Activated CD4-positive, alpha-beta T cell treated with anti-CD3 and anti-CD28 coated beads, Interleukin-10, Interleukin-2, amounts not matched to agents 100 ng/mL and 50 ng/mL, durations not matched to agents 16 hours and 8 hours (primary cell): Measurements from ENCODE around the gene XPNPEP1.

Source experiments
- DNase-seq: peaks from one replicate; pipeline ENCODE4 v3.0.0-alpha.2; 2020

The XPNPEP1 gene

DNA sequence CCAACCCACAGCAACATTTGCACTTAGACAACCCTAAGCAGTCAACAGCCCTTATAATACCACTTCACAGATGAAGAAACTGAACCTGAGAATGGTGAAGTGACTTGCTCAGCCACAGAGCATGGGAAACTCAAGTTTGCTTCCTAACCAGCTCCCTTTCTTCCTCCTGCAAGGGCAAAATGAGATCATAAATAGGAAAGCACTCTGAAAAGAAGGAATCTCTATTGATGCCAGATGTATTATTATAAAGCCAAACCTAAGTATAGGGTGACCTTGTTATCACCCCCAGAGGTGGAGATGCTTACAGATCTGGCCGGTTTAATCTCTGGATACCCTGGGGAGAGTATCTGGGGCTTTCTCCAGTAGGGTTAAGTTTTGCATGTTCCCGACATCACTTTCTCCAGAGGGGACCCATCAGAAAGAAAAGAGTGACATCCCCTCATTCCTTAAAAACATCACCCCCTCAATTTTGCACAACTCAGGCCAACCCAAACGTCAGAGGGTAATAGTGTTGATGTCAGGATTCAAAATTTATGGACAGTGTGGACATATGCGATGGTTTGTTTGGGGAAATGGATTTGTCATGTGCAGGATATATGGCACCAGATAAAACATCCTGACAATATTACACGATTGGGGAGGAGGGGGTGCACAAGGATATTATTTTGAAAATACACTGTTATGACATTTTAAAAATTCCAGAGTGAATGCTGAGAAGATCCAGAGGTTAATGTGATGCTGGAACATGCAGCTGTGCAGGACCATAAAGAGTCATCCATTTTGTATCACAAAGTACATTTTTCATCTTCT lies 24.0 kb upstream of the XPNPEP1 start:
- DNase-seq, result no peak

DNA sequence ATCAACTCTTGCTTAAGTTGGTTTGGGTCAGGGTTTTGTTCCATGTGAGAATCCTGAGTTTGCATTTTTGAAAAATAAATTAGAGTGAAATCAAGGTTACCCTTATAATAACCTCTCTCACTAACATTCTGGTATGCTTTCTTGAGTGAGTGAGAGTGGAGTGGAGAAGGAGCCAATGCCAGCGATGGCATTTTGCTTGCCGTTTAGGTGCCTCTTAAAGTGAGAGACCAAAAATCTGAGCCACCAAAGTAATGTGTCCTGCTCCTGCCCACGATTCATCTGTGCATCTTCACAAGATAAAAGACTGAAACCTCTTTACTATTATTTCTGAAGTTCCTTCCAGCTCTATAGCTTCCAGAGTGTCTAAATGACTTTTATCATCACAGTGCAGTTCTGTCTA lies 23.4 kb upstream of the XPNPEP1 start:
- no peak for DNase-seq

DNA sequence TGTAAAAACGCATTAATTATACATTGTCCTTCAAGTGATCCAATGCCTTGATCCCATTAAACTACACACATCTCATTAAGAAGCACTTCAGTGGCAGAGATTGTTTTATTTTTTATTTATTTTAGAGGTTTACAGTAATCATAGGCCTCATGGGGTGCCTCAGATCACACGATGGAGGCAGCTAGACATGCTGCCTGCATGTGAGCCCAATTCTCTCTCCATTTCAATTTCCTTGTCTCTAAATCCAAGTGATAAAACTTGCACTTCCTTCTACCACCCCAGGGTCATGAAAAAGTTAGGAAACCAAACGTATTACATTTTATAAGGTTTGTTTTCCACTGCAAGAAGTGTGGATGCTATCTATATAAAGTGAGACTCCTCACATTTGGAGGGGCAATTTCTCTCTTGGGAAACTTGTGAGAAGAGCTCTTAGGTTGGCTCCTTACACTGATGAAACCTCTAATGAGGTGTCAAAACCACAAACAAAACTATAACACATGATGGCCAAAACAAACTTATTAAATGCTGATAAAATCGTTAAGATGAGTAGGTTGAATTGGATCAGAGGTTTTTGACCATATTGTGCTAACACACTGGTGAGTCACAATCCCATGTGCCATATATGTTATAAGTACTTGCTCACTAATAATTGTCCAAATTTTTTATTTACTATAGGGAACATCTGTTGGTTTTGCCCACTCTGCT lies 22.3 kb upstream of the XPNPEP1 start:
- no peak for DNase-seq

DNA sequence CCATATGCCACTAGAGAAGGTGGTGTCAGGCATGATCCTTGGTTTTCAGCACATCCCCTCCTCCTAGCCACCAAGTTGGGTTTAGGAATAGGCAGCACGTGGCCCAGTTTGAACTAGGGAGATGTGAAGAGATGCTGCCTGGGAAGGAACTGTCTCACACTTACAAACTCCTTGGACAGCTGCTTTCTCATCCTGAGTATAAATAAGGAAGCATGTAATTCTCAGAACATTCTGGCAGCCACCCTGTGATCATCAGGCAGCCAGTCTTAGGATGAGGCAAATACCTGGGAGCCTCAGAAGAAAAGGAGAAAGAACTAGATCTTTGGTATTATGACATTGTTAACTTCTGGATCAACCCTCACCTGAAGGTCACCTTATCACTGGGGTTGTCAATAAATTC lies 21.3 kb upstream of the XPNPEP1 start:
- DNase-seq, result no peak

DNA sequence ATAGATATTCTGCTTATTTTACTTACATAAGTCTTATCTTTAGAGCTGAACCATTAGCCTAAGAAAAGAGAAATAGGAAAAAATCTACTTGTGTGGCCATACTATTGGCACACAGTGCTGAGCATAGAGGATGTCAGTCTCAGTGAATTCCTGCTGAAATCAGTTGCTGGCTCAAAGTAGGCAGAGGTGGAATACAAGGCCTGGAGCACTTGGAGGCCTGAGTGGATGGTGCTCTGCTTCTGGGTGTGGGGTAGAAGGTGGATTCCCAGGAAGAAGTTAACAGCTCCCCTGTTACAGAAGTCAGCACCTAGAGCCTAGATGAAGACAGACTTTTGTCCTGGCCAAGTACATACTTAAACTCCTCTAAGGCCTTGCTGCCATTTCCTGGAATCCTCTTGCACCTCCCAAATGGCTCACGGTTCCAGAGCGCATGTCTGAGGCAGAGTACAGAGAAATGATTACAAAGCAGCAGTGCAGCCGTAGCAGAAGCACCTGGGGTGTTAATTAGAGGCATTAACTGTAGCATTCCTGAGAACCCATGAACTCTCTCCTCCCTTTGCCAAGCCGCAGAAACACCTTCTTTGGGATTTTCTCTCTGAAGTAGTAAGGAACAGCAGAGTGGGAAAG lies 18.0 kb upstream of the XPNPEP1 start:
- DNase-seq, result no peak

DNA sequence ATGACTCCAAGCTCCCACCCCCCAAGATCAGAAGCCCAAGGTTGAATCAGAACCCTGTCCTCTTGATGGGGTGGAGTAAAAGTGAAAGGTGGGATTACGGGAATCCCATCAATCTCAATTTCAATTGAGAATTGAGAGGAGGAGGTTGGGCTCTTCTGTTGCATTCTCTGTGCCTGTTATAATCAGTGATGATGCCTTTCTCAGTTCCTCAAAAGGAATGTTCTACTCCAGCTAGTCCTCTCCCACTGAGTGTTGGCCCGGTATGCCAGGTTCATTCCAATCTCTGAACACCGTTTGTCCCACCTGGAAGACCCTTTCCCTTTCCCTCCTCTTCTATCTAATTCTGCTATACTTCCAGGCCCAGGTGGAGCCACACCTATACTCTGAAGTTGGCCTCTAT lies 17.2 kb upstream of the XPNPEP1 start:
- no peak for DNase-seq

DNA sequence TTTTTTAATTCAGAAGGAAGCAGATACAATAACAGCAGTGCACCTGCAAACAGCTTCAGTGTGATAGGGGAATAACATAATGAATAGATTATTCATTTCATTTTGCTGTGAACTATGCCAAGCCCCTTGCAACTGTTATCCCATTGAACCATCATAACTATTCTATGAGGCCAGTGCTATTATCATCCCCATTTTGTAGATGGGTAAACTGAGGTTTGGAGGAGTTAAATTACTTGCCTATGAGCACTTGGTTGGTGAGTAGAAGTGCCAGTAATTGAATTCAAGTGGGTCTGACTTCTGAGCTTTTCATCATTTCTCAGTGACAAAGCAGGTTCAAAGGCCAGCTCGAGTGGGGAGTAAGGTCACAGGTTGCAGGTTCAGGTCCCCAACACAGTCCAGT lies 16.8 kb upstream of the XPNPEP1 start:
- DNase-seq, result no peak

DNA sequence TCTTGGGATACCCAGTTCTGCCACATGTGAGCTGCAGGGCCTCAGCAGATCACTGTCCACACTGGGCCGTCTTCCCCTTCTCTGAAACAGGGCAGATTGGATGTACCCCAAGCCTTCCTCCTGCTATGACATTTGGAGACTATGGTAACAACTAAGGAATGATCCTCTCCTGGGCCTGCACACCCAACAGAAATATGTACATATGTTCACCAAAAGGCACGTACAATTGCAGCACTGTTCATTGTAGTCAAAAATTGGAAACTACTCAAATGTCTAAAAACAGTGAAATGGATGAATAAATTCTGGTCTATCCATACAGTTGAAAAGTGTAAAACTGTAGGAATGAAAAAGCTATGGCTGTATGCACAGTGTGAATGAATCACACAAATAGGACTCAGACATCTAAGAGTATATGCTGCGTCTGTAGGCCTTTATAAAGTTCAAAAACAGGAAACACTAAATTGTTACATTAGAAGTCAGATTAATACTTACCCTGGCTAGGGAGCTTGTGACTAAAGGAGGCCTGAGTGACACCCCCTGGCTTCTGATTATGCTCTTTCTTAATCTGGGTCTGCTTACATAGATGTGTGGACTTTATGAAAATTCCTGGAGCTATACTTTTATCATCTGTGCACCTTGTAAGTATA lies 16.1 kb upstream of the XPNPEP1 start:
- DNase-seq, result no peak

DNA sequence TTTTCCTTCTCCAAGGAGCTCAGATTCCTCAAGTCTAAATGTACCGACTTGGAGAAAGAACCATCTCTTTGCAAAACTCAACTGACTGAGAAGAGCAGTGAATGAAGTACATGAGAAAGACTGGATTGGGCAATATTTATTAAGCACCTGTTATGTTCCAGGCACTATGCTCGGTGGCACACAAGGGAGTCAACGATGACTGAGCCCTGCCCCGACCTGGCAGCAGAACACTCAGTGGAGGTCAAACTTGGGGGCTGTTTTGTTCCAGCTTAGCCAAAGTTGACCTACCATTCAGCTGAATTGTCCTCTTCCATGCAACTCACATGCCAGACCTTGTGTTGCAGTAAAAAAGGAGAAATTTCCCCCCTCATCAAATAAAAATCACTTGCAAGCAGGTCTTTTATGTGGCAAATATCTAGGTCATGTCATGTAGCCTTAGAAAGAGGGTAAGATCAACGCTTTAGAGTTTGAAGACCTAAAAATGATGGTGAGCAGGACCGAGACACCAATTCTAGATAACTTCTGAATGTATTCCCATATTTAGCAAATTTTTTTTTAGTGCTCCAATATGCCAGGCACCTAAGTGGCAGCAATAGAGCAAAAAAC lies 14.3 kb upstream of the XPNPEP1 start:
- no peak for DNase-seq

DNA sequence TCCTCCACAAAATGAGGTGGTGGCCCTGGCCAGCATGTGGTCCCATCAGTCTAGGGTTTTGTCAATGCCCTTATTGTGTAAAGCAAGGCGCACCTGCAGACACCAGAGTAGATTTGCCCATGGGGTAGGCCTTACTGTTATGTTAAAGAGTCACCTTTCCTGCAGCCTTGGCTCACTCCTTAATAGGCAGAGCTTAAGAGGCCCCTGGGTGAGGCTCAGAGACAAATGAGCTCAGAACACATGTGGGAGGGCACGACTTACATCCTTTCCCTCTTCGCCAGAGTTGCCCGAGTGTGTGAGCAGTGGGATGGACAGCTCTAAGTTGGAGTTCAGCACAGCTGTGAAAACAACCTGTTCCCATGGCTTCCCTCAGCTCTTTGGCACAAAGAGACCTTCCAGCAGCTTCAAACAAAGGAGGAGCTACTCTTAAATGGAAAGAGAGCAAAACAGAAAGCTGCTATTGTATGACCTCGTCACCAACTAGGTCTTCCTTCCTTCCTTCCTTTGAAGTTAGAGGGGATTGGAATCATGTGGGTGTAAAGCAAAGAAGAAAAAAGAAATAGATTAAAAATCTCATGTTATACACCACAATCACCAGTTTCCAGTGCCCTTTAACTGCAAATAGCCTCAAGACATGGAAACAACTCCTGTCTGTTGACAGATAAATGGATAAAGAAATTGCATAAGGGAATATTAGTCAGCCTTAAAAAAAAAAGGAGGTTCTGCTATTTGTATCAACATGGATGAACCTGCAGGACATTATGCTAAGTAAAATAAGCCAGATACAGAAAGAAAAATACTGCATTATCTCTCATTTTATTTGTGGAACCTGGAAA lies 11.9 kb upstream of the XPNPEP1 start:
- DNase-seq, result no peak

DNA sequence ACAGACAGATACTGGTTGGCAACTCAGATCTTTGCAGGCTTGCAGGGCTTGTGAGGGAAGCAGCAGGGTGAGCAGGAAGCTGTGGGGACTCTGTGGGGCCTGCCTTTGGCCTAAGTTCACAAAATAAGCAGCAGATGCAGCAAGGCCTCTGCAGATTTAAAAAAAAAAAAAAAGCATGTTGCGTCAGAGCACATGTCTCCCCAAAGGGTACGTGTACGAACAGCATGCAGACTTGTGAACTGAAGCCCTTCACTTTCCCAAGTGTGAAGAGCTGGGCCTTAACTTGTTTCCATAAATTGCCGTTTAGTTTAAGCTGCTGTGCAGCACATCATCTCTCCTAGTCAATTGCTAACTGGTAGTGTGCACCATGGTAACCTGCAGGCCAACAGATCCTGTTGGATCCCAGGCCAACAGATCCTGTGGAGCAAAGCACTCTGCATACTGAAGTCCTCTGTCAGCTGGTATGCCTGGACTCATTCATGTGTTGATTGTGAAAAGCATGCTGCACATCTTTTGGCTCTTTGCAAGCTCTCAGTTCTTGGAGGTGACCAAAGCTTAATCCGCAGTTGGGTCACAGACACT lies 10.8 kb upstream of the XPNPEP1 start:
- DNase-seq, result no peak

DNA sequence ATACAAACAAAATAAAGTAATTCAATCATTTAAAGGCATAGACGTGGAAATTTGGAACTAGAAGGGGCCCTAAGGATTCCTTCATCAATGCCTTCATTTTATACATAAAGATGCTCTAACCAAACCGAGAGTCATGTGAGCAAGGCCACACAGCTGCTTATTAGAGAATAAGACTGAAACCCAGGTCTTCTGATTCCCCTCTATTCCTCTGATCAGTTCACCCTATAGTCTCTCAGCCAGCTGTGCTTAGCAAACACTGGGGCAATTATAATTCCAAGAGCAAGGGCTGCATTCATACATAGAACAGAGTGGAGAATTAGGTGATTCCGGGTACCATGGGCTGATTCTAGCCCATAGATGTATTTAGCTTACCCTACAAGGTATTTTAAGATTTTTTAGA lies 9.7 kb upstream of the XPNPEP1 start:
- DNase-seq, result no peak

DNA sequence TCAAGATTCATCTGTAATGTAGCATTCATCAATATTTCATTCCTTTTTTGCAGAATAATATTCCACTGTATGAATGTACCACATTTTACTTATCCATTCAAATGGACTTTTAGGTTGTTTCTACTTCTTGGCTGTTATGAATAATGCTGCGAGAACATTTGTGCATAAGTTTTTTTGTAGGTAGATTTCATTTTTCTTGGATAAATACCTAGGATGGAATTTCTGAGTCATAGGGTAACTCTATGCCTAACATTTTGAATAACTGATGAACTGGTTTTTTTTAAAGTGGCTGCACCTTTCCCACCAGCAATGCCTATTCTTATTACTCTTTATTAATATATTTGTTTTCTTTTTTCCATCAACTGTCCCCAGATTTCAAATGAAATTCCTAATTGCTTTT lies 9.1 kb upstream of the XPNPEP1 start:
- DNase-seq, result no peak

DNA sequence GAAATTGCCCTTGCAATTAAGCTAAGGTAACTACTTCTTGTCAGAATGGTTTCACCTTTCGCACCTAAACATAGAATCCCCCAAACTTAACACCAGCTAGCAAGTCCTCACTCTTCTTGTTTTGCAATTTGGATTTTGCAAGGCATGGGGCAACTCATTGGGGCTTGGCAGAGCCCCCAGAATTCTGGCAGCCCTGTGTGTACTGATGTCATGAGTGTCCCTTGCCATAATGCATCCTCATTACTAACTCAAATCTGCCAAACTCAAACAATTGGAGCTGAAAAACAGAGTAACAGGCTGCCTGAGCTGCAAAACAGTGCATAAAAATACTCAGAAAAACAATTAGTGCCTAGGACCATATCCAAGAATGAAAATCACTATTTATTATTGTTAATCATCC lies 7.9 kb upstream of the XPNPEP1 start:
- no peak for DNase-seq

DNA sequence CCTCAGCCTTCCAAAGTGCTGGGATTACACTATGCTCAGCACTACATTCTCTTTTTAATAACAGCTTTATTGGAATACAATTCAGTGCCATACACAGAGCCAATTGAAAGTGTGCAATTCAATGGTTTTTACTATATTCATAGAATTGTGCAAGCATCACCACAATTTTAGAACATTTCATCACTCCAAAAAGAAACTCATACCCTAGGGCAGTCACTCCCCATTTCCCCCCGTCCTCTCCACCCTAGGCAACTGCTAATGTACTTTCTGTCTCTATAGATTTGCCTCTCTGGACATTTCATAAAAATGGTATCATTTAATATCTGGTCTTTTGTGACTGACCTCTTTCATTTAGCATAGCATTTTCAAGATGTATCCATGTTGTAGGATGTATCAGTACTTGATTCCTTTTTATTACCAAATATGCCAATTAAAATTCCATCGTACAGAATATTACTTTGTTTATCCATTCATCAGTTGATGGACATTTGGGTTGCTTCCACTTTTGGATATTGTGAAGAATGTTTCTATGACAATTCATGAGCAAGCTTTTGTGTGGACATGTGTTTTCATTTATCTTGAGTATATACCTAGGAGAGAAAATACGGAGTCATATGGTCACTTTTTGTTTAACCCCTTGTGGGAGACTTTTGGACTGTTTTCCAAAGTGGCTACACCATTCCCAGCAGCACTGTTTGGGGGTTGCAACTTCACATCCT lies 6.3 kb upstream of the XPNPEP1 start:
- DNase-seq, result no peak

DNA sequence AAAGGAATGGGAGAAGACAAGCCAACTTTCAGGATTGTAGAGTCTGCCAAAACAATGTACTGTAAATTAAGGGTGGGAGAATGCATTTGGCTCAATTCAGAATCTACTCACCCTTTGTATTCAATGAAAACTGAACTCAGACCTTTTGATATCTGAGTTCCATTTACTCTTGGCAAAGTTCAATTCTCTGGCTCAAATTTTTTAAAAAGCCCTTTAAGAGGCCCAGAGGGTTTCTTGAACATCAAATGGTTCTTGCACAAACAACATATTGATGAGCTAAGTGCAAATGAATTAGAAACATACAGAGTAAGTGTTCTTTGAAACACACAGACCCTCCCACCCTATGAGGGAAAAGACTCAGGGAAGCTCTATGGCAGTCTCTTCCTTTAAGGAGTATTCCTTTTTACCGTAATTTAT lies 5.2 kb upstream of the XPNPEP1 start:
- no peak for DNase-seq

DNA sequence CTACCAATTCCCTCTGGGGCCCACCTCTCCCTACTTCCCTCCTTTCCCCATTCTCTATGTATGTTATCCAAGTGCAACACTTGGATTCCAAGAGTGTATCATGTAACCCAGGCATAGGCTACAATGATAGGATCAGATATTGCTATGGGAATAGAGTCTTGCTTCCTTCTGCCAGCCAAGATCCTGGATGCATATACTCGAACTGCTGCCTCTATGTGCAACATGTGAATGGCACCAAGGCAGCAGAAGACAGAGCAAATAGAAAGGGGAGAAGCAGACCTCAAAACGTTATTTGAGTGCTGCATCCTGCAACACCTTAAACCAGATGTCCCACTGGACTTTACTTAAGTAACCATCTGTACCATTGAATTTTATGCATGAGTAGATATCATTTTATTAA lies 3.5 kb upstream of the XPNPEP1 start:
- DNase-seq, result no peak

DNA sequence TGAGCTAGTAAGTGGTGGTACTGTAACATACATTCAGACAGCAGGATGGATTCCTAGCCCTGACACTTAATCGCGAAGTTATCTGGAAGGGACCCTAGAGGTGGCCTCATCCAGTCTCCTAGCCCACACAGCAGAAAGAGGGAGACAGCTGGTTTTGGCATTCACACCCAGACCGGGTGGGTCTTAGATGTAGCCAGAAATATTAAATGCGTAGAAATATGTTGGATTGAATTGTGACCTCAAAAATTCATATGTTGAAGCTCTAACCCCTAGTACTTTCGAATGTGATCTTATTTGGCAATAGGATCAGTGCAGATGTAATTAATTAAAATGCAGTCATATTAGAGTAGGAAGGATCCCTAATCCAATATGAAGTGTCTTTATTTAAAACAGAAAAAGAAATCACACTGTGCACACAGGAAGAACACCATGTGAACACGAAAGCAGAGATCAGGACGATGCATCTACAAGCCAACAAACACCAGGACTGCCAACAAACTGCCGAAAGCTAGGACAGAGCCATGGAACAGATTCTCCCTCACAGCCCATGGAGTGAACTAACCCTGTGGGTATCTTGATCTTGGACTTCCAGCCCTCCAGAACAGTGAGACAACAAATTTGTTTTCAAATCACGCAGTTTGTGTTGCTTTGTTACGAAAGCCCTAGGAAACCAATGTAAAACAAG lies 2.9 kb upstream of the XPNPEP1 start:
- DNase-seq, result no peak

DNA sequence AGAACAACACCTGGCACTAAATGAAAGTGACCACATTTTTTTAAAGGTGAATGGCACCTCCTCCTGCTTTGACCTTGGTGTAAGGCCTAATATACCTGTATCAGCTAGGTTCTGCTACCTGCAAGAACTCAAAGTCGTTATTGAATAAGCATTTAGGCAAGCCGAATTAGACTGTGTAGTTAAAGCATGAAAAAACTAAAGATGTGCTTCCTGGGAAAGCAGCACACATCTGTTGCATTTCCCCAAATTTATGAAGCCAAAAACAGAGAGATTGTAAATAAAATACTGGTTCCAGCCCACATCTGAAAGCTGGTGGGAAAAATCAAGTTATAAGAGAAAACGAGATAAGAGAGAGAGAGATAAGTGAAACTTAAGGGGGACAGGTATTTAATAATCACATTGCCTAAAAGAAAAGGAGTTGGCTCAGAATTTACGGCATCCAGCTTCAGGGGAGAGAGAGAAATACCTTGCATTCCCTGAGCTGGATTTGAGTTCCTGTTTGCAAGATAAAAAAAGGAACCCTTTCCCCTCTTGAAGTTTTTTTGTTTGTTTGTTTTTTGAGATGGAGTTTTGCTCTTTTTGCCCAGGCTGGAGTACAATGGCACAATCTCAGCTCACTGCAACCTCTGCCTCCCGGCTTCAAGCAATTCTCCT lies 1.8 kb upstream of the XPNPEP1 start:
- no peak for DNase-seq

DNA sequence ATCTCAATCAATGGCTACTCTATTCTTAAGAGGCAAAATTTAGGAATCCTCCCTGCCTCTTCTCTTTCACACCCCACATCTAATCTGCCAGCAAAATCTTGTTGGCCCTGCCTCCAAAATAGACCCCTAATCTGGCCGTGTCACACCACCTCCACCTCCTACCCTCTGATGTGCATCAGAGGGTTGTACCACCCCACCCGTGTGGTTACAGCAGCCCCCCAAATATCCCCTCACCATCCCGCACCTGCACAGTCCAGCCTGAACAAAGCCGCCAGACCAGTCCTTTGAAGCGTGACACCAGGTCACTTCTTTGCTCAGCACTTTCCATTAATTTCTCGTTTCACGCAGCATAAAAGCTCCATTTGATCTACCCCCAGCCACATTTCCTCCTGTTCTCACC lies 776 bp upstream of the XPNPEP1 start:
- DNase-seq, result no peak
